Endothelial cell of umbilical vein (primary cell): ENCODE results near the gene UBE2QL1.

ENCODE experiments used
- CTCF ChIP-seq, 2 donors: IDR thresholded peaks; 1 replicate in 1 of 2; 2 replicates in 1 of 2; pipeline ENCODE4 v1.5.1; 2011; ENCODE audit warnings: low read length in 2 of 2, mild to moderate bottlenecking in 2 of 2, moderate library complexity in 2 of 2, control low read depth in 1 of 2, inconsistent platforms in 1 of 2, low read depth in 1 of 2; ENCODE audit not compliant: insufficient read depth in 1 of 2; ENCODE audit errors: extremely low read depth in 1 of 2
- POLR2A ChIP-seq: IDR thresholded peaks from 2 replicates; pipeline ENCODE4 v1.6.1; 2012; ENCODE audit warnings: low read depth, mild to moderate bottlenecking, control low read depth, low read length
- POLR2AphosphoS5 ChIP-seq: IDR thresholded peaks from 2 replicates; pipeline ENCODE4 v1.6.1; 2012; ENCODE audit warnings: low read depth, mild to moderate bottlenecking, control low read depth, low read length, moderate library complexity; ENCODE audit not compliant: insufficient read depth

DNA sequence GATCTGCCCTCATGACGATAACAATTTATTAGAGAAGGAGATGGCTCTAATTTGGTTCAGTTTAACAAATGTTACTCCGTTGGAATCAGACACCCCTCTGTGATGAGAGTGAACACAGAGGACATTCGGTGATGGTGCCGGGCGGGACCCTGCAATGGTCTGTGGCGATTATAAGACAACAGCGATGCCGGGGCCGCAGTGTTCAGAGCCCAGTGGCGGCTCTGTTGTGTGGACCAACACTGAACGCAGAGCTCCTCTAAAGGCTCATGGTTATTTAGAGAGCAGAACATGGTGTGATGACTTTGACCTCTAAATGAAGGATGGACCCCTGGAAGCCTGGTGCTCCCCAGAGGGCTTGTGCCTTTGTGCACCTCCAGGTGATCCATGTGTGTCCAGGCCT lies 21.2 kb downstream of the UBE2QL1 start:
- no peak for TF ChIP-seq CTCF (IDR thresholded peaks at IDR 0.05; ENCODE audit: extremely low read depth in 1 of 2, insufficient read depth in 1 of 2, low read depth in 1 of 2, low read length in 2 of 2)
- TF ChIP-seq POLR2A: no peak
- no peak for TF ChIP-seq POLR2AphosphoS5
